Endodermal cell (in vitro differentiated cells): ENCODE data around the gene BCS1L. TPM values are rescaled to one million over a fixed set of nuclear protein-coding genes. Genes with fewer than 3 reads are reported as not detected.

ENCODE experiments used
- DNase-seq: peaks from one replicate; pipeline ENCODE4 v3.0.0-alpha.2; 2017
- H3K27ac ChIP-seq: 2 replicates; pipeline ENCODE4 v1.5.1; 2013; ENCODE audit warnings: mild to moderate bottlenecking, low read depth, low read length, moderate library complexity
- H3K27me3 ChIP-seq: 2 replicates; pipeline ENCODE4 v1.6.1; 2013; ENCODE audit warnings: mild to moderate bottlenecking, low read length, moderate library complexity; ENCODE audit not compliant: insufficient read depth, control insufficient read depth, poor library complexity, severe bottlenecking
- H3K36me3 ChIP-seq: 2 replicates; pipeline ENCODE4 v1.7.0; 2013; ENCODE audit warnings: mild to moderate bottlenecking, low read length, moderate library complexity; ENCODE audit not compliant: control insufficient read depth, insufficient read depth
- H3K4me1 ChIP-seq: one replicate; pipeline ENCODE4 v1.7.0; 2013; ENCODE audit warnings: low read length; ENCODE audit not compliant: control insufficient read depth, insufficient read depth
- H3K4me3 ChIP-seq: 2 replicates; pipeline ENCODE4 v1.5.1; 2013; ENCODE audit warnings: mild to moderate bottlenecking, low read length, moderate library complexity
- H3K9ac ChIP-seq: 2 replicates; pipeline ENCODE4 v1.6.1; 2013; ENCODE audit warnings: mild to moderate bottlenecking, low read length, moderate library complexity; ENCODE audit not compliant: poor library complexity, severe bottlenecking; ENCODE audit errors: extremely low read depth
- H3K9me3 ChIP-seq: 2 replicates; pipeline ENCODE4 v1.6.1; 2013; ENCODE audit warnings: mild to moderate bottlenecking, low read length, moderate library complexity; ENCODE audit not compliant: control insufficient read depth
- H3K27ac Mint-ChIP-seq: 2 replicates; pipeline ENCODE4 v1.8.0; 2020; ENCODE audit warnings: mixed read lengths
- H3K27me3 Mint-ChIP-seq: 2 replicates; pipeline ENCODE4 v1.8.0; 2021; ENCODE audit warnings: mild to moderate bottlenecking, mixed read lengths; ENCODE audit not compliant: insufficient read depth
- H3K36me3 Mint-ChIP-seq: 2 replicates; pipeline ENCODE4 v1.8.0; 2020; ENCODE audit warnings: low read depth, mixed read lengths
- H3K4me1 Mint-ChIP-seq: 2 replicates; pipeline ENCODE4 v1.8.0; 2020; ENCODE audit warnings: mixed read lengths
- H3K4me3 Mint-ChIP-seq: 2 replicates; pipeline ENCODE4 v1.8.0; 2020; ENCODE audit warnings: mild to moderate bottlenecking, moderate library complexity, mixed read lengths
- H3K9me3 Mint-ChIP-seq: 2 replicates; pipeline ENCODE4 v1.8.0; 2020; ENCODE audit warnings: mild to moderate bottlenecking, mixed read lengths
- WGBS, 2 experiments: methylation state at CpG; one replicate each; pipeline versions ENCODE4 v1.1.5 to v1.1.7; 2013; ENCODE audit warnings: missing lambda C conversion rate in 2 of 2, mixed read lengths in 1 of 2; ENCODE audit not compliant: insufficient coverage in 1 of 2, insufficient read length in 1 of 2; 5-methylcytosine and 5-hydroxymethylcytosine counted together
- long read RNA-seq, 4 experiments: library from polyadenylated mRNA in 2 of 4; library from RNA in 1 of 4; library from capped mRNA in 1 of 4; stranded (forward) in 3 of 4; unstranded in 1 of 4; transcript quantifications; one replicate each; pipeline ENCODE4 v2.0.0, GENCODE V29; 2020 to 2021; ENCODE audit warnings: inconsistent platforms in 1 of 4
- polyA plus RNA-seq, 2 experiments: library from polyadenylated mRNA; stranded (reverse); fragments of 50-300 nt; gene quantifications; one replicate each; pipeline ENCODE4 v1.2.3, GENCODE V29; 2013
- total RNA-seq, 2 donors: library from RNA; stranded (reverse); fragmentation: NEBNext Ultra II Directional in 1 of 2; extraction: Animal tissue kit (Norgen Biotek cat#: 25700) in 1 of 2; gene quantifications; 2 replicates in 1 of 2; 3 replicates in 1 of 2; pipeline ENCODE4 v1.2.1, GENCODE V29; 2021
- TF ChIP-seq, protein P1 (sequence below): fragments of 200-600 bp; sonication (generic); conservative IDR thresholded peaks from 2 replicates; pipeline ENCODE4 v1.5.0; 2021; ENCODE audit warnings: antibody characterized with exemption, mild to moderate bottlenecking

BCS1L gene
- total RNA-seq = 10 to 100 TPM; 24.0 to 31.5 TPM
- 35.0 TPM for polyA plus RNA-seq (2013, experiment 1 of 2)
- 40.8 TPM for polyA plus RNA-seq (2013, experiment 2 of 2)
- long read RNA-seq, experiment 1, partial matches to known transcripts = 6 of 10 reads
- long read RNA-seq, experiment 1, other reads (novel, unspliced or antisense) = 3 of 10 reads
- long read RNA-seq, experiment 2, transcript BCS1L-201 (8 exons, 1,454 nt) = major isoform, 6 of 27 reads
- long read RNA-seq, experiment 2, partial matches to known transcripts = 5 of 27 reads
- long read RNA-seq, experiment 2, other reads (novel, unspliced or antisense) = 12 of 27 reads
- long read RNA-seq, experiment 3, transcript BCS1L-204 (9 exons, 1,584 nt) = minor isoform, 5 of 137 reads
- long read RNA-seq, experiment 3, transcript BCS1L-210 (8 exons, 2,015 nt) = minor isoform, 5 of 137 reads
- long read RNA-seq, experiment 3, transcript BCS1L-201 (8 exons, 1,454 nt) = major isoform, 39 of 137 reads
- long read RNA-seq, experiment 3, transcript BCS1L-203 (9 exons, 1,525 nt) = minor isoform, 7 of 137 reads
- long read RNA-seq, experiment 3, partial matches to known transcripts = 19 of 137 reads
- long read RNA-seq, experiment 3, other reads (novel, unspliced or antisense) = 57 of 137 reads
- long read RNA-seq, experiment 4, transcript BCS1L-201 (8 exons, 1,454 nt) = major isoform, 20 of 57 reads
- long read RNA-seq, experiment 4, transcript BCS1L-203 (9 exons, 1,525 nt) = minor isoform, 6 of 57 reads
- long read RNA-seq, experiment 4, partial matches to known transcripts = 8 of 57 reads
- long read RNA-seq, experiment 4, other reads (novel, unspliced or antisense) = 16 of 57 reads

GRCh38 chr2:218659258-218659987 lies at the start of gene BCS1L, which contains the start of gene ZNF142:
Gene BCS1L (plus strand): TSS chr2:218659683. CDS start chr2:218660988, 1,305 bp downstream.
Gene ZNF142 (minus strand): TSS chr2:218659623. CDS start chr2:218656429, 3,194 bp downstream.
- H3K27me3 Mint-ChIP-seq = peaks cover 2% of the 10 kb centered on the region
- H3K27ac Mint-ChIP-seq = peak within 1 kb of the TSS; percentile 83
- Histone ChIP-seq H3K4me3 (peak within 1 kb of the TSS; percentile 98), H3K27me3 (no peaks in the 10 kb centered on the region), H3K27ac (peak within 1 kb of the TSS; percentile 66), H3K36me3 (peaks cover 63% of the 10 kb centered on the region), H3K9ac (peak within 1 kb of the TSS; percentile 59), H3K4me1 (no peaks in the 10 kb centered on the region), H3K9me3 (no peaks in the 10 kb centered on the region)
- DNase-seq = peak; percentile 97
- TF ChIP-seq, protein P1, sequence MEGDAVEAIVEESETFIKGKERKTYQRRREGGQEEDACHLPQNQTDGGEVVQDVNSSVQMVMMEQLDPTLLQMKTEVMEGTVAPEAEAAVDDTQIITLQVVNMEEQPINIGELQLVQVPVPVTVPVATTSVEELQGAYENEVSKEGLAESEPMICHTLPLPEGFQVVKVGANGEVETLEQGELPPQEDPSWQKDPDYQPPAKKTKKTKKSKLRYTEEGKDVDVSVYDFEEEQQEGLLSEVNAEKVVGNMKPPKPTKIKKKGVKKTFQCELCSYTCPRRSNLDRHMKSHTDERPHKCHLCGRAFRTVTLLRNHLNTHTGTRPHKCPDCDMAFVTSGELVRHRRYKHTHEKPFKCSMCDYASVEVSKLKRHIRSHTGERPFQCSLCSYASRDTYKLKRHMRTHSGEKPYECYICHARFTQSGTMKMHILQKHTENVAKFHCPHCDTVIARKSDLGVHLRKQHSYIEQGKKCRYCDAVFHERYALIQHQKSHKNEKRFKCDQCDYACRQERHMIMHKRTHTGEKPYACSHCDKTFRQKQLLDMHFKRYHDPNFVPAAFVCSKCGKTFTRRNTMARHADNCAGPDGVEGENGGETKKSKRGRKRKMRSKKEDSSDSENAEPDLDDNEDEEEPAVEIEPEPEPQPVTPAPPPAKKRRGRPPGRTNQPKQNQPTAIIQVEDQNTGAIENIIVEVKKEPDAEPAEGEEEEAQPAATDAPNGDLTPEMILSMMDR = no peak
- peaks cover 42% of the 10 kb centered on the region for H3K36me3 Mint-ChIP-seq
- H3K9me3 Mint-ChIP-seq = no peaks in the 10 kb centered on the region
- 0 to 6% methylated on average over 7 to 49 of the region's 49 CpGs for WGBS, 2 experiments
- peak within 1 kb of the TSS; percentile 85 for H3K4me3 Mint-ChIP-seq
- peaks cover 10% of the 10 kb centered on the region for H3K4me1 Mint-ChIP-seq

- no peaks in the 10 kb centered on the region for H3K36me3 Mint-ChIP-seq
- no peak for DNase-seq
- no peaks in the 10 kb centered on the region for H3K36me3 ChIP-seq
- 93 to 98% methylated on average over 5 to 6 of the region's 6 CpGs for WGBS, 2 experiments
- no peaks in the 10 kb centered on the region for H3K27me3 ChIP-seq
- H3K9me3 Mint-ChIP-seq = no peaks in the 10 kb centered on the region
- no peak overlapping the region for H3K4me3 Mint-ChIP-seq
- no peak overlapping the region for H3K9ac ChIP-seq
- TF ChIP-seq, protein P1 = no peak
- H3K4me3 ChIP-seq = no peak overlapping the region
- no peak overlapping the region for H3K27ac Mint-ChIP-seq
- H3K4me1 Mint-ChIP-seq = no peaks in the 10 kb centered on the region
- H3K27ac ChIP-seq = no peak overlapping the region
- no peaks in the 10 kb centered on the region for H3K9me3 ChIP-seq
- no peaks in the 10 kb centered on the region for H3K4me1 ChIP-seq
- peaks cover 8% of the 10 kb centered on the region for H3K27me3 Mint-ChIP-seq
These were observed 43.6 kb upstream of the BCS1L start for GRCh38 chr2:218615868-218616315.
